NCI-H187 (cell line): Measurements from ENCODE around the gene TGM5.
"Not testable (repeated sequence)": the region's sequence is repeated elsewhere in the genome, so short reads cannot be mapped to it uniquely, and the experiment has no call there.

Source experiments
- DNase-seq, 2 experiments: peaks; one replicate each; lab custom pipeline; 2025; lab: John Stamatoyannopoulos, UW

Gene TGM5

GRCh38 chr15:43276563-43277200, 10.0 kb upstream of the TGM5 start:
- DNase-seq, result no peak

- no peak for DNase-seq
These were observed 9.2 kb upstream of the TGM5 start for GRCh38 chr15:43275740-43276562.

- no peak for DNase-seq
These were observed 7.4 kb upstream of the TGM5 start for GRCh38 chr15:43274136-43274535.

- DNase-seq, result no peak
These were observed 6.5 kb upstream of the TGM5 start for GRCh38 chr15:43273243-43273642.

GRCh38 chr15:43271908-43272307, 5.2 kb upstream of the TGM5 start:
- not testable (repeated sequence) for DNase-seq

- DNase-seq, result no peak
These were observed 4.1 kb upstream of the TGM5 start for GRCh38 chr15:43270676-43271306.

GRCh38 chr15:43270113-43270665, 3.5 kb upstream of the TGM5 start:
- DNase-seq, result no peak

DNA sequence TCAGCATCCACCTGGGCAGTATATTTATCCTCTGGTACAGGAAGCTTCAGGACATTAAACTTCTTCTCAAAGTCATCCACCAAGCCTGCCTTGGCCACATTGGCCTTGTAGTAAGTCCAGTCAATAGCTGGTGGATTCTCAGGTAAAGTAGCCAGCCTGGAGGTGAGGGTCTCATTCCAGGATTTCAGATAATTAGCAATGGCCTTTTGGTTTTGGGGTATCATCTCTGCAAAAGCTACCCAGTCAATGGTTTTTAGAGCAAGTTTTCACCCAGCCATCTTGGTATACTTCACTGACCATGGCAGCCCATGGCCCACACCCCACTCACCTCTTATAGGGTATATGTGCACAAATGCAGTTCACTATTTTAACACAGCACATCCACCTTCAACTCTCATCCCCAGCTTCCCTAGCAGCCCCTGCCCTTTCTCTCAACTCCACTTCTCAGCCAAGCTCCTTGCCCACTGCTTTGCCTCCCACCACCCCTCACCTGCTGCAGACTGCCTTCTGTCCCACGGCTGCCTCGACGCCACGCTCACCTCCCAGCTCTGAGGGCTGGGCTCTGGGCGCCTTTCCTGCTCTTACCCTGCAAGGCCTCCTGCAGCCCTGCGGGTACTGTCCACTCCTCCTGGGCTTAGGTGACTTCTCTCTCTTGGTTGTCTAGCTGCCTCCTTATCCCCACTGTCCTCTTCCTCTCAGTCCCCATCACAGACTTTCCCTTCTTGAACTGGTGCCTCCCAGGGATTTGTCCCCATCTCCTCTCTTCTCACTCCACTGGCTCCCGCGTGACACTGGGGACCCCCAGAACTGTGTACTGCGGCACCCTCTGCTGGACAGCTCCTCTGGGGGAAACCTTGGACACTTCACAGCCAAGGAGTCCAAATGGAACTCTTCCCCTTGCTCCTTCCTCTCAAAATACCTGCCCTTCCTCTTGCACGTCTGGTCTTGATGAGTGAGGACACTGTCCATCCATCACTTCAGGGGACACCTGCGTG, 1.7 kb upstream of the TGM5 start:
- DNase-seq, result no peak

DNA sequence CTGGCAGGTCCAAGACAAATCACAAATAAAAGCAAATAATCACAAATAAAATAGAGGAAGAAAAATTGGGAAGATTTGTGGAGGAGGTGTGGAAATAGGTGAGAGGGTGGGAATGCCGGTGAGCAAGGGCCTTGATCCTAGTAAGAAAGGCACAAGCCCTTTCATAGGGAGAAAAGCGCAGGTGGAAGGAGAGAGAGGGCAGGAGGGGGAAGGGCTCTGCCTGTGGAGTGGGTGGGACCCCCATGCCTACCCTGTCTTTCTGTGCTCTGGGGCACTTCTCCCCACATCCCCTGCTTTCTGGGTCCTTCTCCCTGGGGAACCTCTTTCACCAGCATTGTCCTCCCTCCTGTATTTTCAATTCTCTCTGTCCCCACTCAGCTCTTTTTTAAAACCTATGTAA, 711 bp upstream of the TGM5 start:
- DNase-seq, result no peak

- DNase-seq, result no peak
These were observed 342 bp downstream of the TGM5 start for GRCh38 chr15:43266386-43266785.

GRCh38 chr15:43260011-43260615, 6.6 kb downstream of the TGM5 start:
- DNase-seq, result no peak

DNA sequence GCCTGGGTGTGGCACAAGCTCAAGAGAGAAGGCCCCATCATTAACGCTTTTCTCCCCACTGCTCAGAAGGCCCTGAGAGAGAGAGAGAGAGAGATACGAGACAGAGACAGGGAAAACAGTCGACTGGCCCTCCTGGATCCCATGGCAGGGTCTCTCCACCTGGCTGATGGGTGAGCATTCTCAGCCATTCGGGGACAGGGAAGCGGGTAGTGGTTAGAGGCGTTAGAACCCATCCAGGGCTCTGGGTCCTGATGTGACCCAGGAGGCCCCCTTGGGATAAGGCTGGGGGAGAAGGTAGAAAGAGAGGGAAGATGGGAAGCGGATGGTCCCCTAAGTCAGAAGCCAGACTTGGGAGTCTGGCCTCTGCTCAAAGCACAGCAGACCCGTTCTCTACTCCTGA, 7.9 kb downstream of the TGM5 start:
- no peak for DNase-seq

GRCh38 chr15:43256341-43256740, 10.4 kb downstream of the TGM5 start:
- DNase-seq, result no peak

- no peak for DNase-seq
These were observed 11.4 kb downstream of the TGM5 start for GRCh38 chr15:43255376-43255775.

- DNase-seq, result no peak
These were observed 13.0 kb downstream of the TGM5 start for GRCh38 chr15:43253431-43254403.

DNA sequence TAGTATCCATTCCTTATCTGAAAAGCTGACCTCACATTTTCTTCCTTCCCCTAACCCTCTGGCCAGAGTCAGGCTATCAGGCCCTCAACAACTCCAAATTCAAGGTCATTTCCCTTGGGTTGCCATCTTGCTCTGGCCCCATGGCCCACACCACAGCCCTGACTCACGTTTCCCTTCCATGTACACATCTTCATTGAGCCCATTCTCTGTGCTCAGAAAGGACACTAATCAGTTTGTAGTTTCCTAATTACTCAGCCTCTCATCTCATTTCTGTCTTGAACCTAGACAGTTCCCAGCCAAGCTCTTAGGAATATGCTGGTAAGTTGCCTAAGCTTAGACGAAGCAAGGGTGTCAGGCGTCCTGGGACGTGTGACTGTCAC, 14.9 kb downstream of the TGM5 start:
- no peak for DNase-seq

DNA sequence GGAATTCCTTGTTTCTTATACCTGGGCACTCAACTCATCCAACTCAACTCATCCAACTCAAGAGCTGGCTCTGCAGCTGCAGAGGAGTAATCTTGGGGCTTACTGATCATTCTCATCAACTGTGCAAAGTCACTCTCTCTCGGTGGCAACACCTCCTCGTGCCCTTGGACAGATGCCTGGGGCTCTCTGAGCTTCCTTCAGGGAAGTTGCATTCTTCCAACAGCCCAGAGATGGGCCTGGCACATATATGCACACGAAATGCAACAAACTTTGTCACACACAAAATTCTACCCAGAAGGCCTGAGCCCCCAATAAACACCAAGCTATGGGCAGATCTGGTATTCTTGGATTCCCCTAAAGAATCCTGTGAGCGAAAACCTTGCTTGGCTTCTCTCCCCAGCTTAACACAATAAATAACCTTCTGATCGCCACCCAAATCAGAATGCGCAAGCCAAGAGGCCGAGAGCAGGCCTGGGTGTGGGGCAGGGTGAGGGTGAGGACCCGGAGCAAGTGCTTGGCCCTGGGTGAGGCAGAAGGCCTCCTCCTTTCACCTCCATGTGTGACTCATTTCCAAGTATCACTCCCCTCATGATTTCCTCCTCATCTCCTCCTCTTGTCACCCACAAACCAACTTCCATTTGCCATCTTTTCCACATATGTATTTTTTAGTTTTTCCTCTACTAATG, 15.4 kb downstream of the TGM5 start:
- DNase-seq, result no peak

- no peak for DNase-seq
These were observed 15.9 kb downstream of the TGM5 start for GRCh38 chr15:43250785-43251184.

DNA sequence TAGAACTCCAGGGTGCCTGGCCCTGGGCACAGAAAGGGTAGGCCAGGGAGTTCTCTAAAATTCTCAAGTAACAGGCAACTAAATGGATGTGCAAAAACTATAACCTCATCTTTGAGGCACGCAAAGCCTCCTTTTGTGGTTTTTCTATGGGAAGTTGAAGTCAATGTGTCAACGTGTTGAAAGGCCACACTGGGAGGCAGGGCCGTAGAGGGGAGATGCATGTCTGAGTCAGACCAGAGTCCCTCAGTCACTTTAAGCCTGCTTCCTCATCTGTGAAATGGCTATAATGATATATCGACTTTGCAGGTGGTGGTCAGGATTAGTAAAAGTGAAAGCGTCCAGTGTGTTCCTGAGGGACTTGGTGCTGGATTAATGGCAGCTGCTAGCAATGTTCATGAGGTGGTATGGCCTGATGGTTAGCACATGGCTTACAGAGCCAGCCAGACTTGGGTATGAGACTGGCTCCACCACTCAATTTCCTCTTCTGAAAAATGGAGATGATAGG, 17.0 kb downstream of the TGM5 start:
- no peak for DNase-seq
